Colonic mucosa (tissue), 4 donors: ENCODE measurements around the gene ARHGAP20. TPM values are rescaled to one million over a fixed set of nuclear protein-coding genes. Genes with fewer than 3 reads are reported as not detected.
A peak's percentile ranks its signal among the peaks of the same experiment; 100 is the strongest.

Experiments
- DNase-seq: peaks from one replicate; pipeline ENCODE4 v3.0.0-alpha.2; 2020
- H3K27ac ChIP-seq: fragments of 200-600 bp; one replicate; pipeline ENCODE4 v1.8.0; 2021
- H3K27me3 ChIP-seq: fragments of 200-600 bp; one replicate; pipeline ENCODE4 v1.8.0; 2021
- H3K36me3 ChIP-seq: fragments of 200-600 bp; one replicate; pipeline ENCODE4 v1.8.0; 2021
- H3K4me1 ChIP-seq: fragments of 200-600 bp; one replicate; pipeline ENCODE4 v1.8.0; 2021; ENCODE audit warnings: mild to moderate bottlenecking
- H3K4me3 ChIP-seq: fragments of 200-600 bp; one replicate; pipeline ENCODE4 v1.8.0; 2021
- H3K9ac ChIP-seq, 2 donors: one replicate each; pipeline ENCODE4 v1.7.0; 2013; ENCODE audit warnings: control low read depth in 2 of 2, low read depth in 2 of 2, low read length in 2 of 2
- H3K9me3 ChIP-seq: fragments of 200-600 bp; one replicate; pipeline ENCODE4 v1.8.0; 2021
- intact Hi-C: fragments of 100-400 bp; cut with DNase I; formaldehyde crosslinking; loops from one replicate; pipeline ENCODE4 v1.14.1; 2022
- total RNA-seq, 2 donors: library from RNA; stranded (reverse); fragmentation: NEBNext Ultra II Directional in 1 of 2; extraction: Animal tissue kit (Norgen Biotek cat#: 25700) in 1 of 2; gene quantifications; one replicate each; pipeline ENCODE4 v1.2.1, GENCODE V29; 2021
- TF ChIP-seq, protein P1 (sequence below): fragments of 200-600 bp; IDR thresholded peaks from one replicate; pipeline ENCODE4 v1.8.0; 2022; ENCODE audit warnings: antibody characterized with exemption, mild to moderate bottlenecking
- donor health status: healthy.
- donor health status: DM: no; HTN: no; CAD: no.
- donor health status: DM: no; HTN: no; CAD: no.

ARHGAP20 gene, protein sequence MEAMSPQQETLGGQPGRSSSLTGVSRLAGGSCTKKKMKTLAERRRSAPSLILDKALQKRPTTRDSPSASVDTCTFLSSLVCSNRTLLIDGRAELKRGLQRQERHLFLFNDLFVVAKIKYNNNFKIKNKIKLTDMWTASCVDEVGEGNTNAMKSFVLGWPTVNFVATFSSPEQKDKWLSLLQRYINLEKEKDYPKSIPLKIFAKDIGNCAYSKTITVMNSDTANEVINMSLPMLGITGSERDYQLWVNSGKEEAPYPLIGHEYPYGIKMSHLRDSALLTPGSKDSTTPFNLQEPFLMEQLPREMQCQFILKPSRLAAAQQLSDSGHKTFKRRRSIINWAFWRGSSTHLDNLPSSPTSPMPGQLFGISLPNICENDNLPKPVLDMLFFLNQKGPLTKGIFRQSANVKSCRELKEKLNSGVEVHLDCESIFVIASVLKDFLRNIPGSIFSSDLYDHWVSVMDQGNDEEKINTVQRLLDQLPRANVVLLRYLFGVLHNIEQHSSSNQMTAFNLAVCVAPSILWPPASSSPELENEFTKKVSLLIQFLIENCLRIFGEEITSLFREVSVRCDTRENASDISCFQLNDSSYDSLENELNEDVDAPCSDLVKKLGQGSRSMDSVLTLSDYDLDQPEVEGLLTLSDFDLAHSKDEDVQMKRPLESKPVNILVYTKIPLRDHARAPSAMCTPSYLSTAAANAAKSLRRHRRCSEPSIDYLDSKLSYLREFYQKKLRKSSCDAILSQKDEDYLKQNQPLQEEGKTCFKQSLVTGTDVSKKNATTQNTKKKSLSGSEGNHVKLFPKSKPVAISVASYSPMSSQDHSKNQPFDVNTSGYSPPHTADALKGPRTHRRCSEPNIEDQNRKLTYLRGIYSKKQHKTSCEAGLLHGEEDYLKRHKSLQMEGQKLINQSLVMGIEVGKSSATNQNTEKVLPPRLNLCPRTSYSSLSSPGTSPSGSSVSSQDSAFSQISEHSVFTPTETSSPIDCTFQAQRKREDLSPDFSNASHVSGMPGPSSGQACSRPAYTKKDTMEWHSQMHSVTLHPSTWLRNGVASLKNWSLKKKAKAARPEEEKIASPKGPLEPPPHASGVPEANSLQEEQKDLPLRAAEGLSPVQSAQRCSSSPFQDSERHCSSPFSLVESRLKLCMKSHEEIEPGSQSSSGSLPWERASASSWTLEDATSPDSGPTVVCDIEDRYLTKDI
- total RNA-seq, result 1 to 10 TPM in 1 of 2 donors, under 1 TPM in 1; 0.74 to 1.3 TPM

DNA sequence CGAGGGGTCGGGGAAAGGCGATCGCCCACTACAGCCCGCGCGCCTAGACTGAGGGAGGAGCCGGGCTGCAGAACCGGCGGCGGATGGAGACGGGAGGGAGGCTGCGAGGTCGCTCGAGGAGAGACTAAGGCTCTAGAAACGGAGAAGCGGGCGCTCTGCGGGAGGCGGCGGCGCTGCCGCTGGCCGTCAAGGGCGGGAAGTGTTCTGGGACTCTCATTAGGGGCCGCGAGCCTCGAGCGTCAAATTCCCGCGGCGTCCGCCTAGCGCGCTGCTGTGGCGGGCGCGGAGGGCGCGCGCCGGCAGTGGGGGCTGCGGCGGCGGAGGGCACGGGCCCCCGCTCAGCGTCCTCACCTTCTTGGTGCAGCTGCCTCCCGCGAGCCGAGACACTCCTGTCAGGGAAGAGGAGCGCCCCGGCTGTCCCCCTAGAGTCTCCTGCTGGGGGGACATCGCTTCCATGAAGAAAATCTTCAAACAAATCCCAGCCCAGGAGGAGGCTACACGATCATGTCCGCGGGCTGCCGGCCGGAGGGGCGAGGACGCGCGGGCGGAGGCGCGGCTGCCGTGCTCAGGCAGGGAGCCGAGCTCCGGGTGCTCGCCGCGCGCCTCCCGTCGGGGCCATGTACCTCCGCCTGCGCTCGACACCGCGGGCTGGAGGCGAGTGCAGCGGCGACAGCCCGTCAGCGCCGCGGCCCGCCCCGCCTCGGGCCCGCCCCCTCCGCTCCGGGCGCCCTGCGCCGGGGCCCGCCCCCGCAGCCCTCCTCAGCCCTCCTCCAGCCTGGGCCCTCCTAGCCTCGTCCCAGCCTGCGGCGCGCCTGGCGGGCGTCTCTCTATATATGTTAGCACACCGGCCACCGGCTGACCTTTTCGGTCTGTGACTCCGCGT is at the start of gene ARHGAP20:
Gene ARHGAP20 (minus strand): TSS at position 662 of the 883 bp plus-strand sequence. CDS start 206 bp downstream, at position 456.
- H3K27me3 ChIP-seq, result peaks cover 16% of the 10 kb centered on the region
- peaks cover 3% of the 10 kb centered on the region for H3K4me1 ChIP-seq
- H3K9me3 ChIP-seq, result no peaks in the 10 kb centered on the region
- H3K36me3 ChIP-seq, result no peaks in the 10 kb centered on the region
- intact Hi-C loops, result no loop called here
- H3K4me3 ChIP-seq, result peak within 1 kb of the TSS; percentile 58
- TF ChIP-seq, protein P1, sequence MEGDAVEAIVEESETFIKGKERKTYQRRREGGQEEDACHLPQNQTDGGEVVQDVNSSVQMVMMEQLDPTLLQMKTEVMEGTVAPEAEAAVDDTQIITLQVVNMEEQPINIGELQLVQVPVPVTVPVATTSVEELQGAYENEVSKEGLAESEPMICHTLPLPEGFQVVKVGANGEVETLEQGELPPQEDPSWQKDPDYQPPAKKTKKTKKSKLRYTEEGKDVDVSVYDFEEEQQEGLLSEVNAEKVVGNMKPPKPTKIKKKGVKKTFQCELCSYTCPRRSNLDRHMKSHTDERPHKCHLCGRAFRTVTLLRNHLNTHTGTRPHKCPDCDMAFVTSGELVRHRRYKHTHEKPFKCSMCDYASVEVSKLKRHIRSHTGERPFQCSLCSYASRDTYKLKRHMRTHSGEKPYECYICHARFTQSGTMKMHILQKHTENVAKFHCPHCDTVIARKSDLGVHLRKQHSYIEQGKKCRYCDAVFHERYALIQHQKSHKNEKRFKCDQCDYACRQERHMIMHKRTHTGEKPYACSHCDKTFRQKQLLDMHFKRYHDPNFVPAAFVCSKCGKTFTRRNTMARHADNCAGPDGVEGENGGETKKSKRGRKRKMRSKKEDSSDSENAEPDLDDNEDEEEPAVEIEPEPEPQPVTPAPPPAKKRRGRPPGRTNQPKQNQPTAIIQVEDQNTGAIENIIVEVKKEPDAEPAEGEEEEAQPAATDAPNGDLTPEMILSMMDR, result no peak
- peak within 1 kb of the TSS; percentile 61 for H3K27ac ChIP-seq
- peak within 1 kb of the TSS; percentile 55 to 66 for H3K9ac ChIP-seq
- peak; percentile 69 for DNase-seq

DNA sequence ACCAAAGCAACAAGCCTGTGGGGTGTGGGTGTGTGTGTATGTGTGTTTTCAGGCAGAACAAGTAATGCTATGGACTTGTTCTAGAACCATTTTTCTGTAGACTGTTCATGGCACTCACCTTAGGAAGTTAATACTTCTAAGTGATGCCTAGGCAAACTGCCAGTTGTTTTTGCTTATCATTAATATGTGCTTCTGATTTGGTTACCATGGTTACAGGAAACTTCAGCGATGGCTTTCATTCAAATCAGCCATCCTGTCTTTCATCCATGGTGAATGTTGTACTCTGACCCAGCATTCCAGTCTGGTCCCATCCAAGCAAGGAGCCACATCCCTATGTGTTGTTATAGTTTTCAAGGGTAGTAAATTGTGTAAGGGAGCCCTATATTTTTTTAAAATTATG is 49.8 kb upstream of the ARHGAP20 start:
- H3K4me3 ChIP-seq, result no peak overlapping the region
- H3K36me3 ChIP-seq, result no peaks in the 10 kb centered on the region
- no peaks in the 10 kb centered on the region for H3K27me3 ChIP-seq
- H3K27ac ChIP-seq, result no peak overlapping the region
- TF ChIP-seq, protein P1, result no peak
- H3K9me3 ChIP-seq, result no peaks in the 10 kb centered on the region
- no peak for DNase-seq
- no peak overlapping the region for H3K9ac ChIP-seq
- intact Hi-C loops, result no loop called here
- no peaks in the 10 kb centered on the region for H3K4me1 ChIP-seq

DNA sequence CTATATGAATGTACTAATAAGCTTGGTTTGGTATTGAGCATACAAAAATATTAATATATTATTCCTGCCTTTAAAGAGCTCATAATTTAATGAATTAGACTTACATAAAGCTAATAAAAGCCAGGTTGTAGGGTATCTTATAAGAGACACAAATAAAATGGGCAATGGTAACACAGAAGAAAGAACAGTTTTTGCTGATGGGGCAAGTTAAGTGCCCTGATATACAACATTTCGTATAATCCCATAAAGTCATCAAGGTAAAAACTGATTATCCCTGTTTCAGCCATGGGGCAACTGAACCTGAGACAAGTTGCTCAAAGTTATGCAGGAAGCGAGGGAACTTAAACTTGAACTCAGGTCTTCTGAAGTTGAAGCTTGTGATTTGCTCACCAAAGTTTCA is 48.9 kb upstream of the ARHGAP20 start:
- intact Hi-C loops, result no loop called here
- Histone ChIP-seq H3K4me3 (no peak overlapping the region), H3K36me3 (no peaks in the 10 kb centered on the region), H3K4me1 (no peaks in the 10 kb centered on the region), H3K27me3 (no peaks in the 10 kb centered on the region), H3K27ac (no peak overlapping the region), H3K9me3 (no peaks in the 10 kb centered on the region), H3K9ac (no peak overlapping the region)
- DNase-seq, result no peak
- TF ChIP-seq, protein P1, result no peak

DNA sequence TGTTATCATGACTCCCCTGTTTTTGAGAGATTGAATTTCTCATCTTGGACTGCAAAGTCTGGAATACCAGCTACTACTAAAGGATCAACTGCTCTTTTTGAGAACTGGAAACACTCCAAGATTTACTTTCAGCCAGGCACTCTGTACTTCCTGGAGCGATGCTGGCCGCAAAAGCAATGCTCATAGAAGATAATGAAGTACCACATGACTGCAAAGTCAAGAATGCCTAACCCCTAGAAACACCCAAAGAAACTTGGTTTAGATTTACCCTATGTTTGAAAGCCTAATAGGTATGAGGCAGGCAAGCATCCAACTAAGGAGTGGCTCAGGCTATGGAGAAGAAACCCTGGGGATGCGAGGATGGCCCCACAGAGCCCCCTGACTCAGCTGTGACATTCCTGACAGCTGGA is 47.7 kb upstream of the ARHGAP20 start:
- no peaks in the 10 kb centered on the region for H3K4me1 ChIP-seq
- H3K36me3 ChIP-seq, result no peaks in the 10 kb centered on the region
- TF ChIP-seq, protein P1, result no peak
- peak; percentile 35 for DNase-seq
- no peaks in the 10 kb centered on the region for H3K9me3 ChIP-seq
- H3K4me3 ChIP-seq, result no peak overlapping the region
- no peak overlapping the region for H3K27ac ChIP-seq
- no peak overlapping the region for H3K9ac ChIP-seq
- intact Hi-C loops, result no loop called here
- no peaks in the 10 kb centered on the region for H3K27me3 ChIP-seq
